H1 (cell line): ENCODE measurements around the gene LRRK1. TPM values are rescaled to one million over a fixed set of nuclear protein-coding genes. Genes with fewer than 3 reads are reported as not detected.

ENCODE experiments used
- CTCF ChIA-PET: fragments of 300-600 bp; sonication (Branson Sonifier 250); formaldehyde crosslinking; loops from one replicate; lab custom pipeline; 2021; ENCODE audit not compliant: partially characterized antibody; lab: Charles Lee
- POLR2A ChIA-PET: fragments of 300-600 bp; sonication (Branson Sonifier 250); formaldehyde crosslinking; loops from one replicate; lab custom pipeline; 2021; ENCODE audit warnings: inconsistent platforms; ENCODE audit not compliant: partially characterized antibody; lab: Charles Lee
- DNase-seq, 2 experiments: peaks; one replicate each; pipeline versions ENCODE4 v3.0.0 to v3.0.0-alpha.2; 2010 to 2022; ENCODE audit warnings: low spot score in 2 of 2, low read depth in 1 of 2, mixed read lengths in 1 of 2
- FAIRE-seq: peaks from 2 replicates; lab custom pipeline; 2011; peaks lifted over from hg19 to GRCh38; lab: Jason Lieb, UNC
- H2AFZ ChIP-seq: 2 replicates; pipeline ENCODE4 v1.8.1; 2012; ENCODE audit warnings: low read length, inconsistent platforms
- H2AK5ac ChIP-seq: 2 replicates; pipeline ENCODE4 v1.6.1; 2013; ENCODE audit warnings: low read depth, low read length
- H2BK120ac ChIP-seq: replicated peaks from 2 replicates; pipeline ENCODE3; 2013; ENCODE audit warnings: low read depth, low read length, inconsistent platforms
- H2BK12ac ChIP-seq: 2 replicates; pipeline ENCODE4 v1.6.1; 2013; ENCODE audit warnings: low read depth, low read length
- H2BK15ac ChIP-seq: 2 replicates; pipeline ENCODE4 v1.6.1; 2013; ENCODE audit warnings: low read length
- H2BK20ac ChIP-seq: 2 replicates; pipeline ENCODE4 v1.6.1; 2013; ENCODE audit warnings: low read length
- H2BK5ac ChIP-seq: 2 replicates; pipeline ENCODE4 v1.6.1; 2013; ENCODE audit warnings: low read depth, low read length
- H3K14ac ChIP-seq: 2 replicates; pipeline ENCODE4 v1.6.1; 2013; ENCODE audit warnings: inconsistent platforms; ENCODE audit not compliant: insufficient read length
- H3K18ac ChIP-seq: 2 replicates; pipeline ENCODE4 v1.6.1; 2013; ENCODE audit warnings: low read length; ENCODE audit errors: extremely low read depth
- H3K23ac ChIP-seq: 2 replicates; pipeline ENCODE4 v1.6.1; 2013; ENCODE audit warnings: inconsistent platforms; ENCODE audit not compliant: insufficient read length
- H3K23me2 ChIP-seq: 2 replicates; pipeline ENCODE4 v1.6.1; 2013; ENCODE audit warnings: low read depth, low read length
- H3K27ac ChIP-seq: 2 replicates; pipeline ENCODE4 v1.6.1; 2011; ENCODE audit warnings: low read depth, low read length, inconsistent platforms
- H3K27me3 ChIP-seq, 4 experiments: replicated peaks in 1 of 4; 1 replicate in 1 of 4; 2 replicates in 3 of 4; pipeline versions ENCODE4 v1.6.1 to v1.8.1; 2011 to 2013; ENCODE audit warnings: low read length in 3 of 4, mild to moderate bottlenecking in 3 of 4, inconsistent platforms in 2 of 4, mixed read lengths in 2 of 4, moderate library complexity in 1 of 4; ENCODE audit not compliant: control insufficient read depth in 3 of 4, insufficient read depth in 3 of 4; ENCODE audit errors: extremely low read depth in 1 of 4
- H3K36me3 ChIP-seq, 4 experiments: 2 replicates each; pipeline versions ENCODE4 v1.6.1 to v1.8.1; 2011 to 2013; ENCODE audit warnings: mild to moderate bottlenecking in 4 of 4, low read length in 3 of 4, moderate library complexity in 2 of 4, control low read depth in 1 of 4, inconsistent platforms in 1 of 4; ENCODE audit not compliant: insufficient read depth in 4 of 4, control insufficient read depth in 2 of 4
- H3K4ac ChIP-seq: replicated peaks from 2 replicates; pipeline ENCODE3; 2013; ENCODE audit warnings: low read length, low read depth, mixed read lengths, inconsistent platforms; ENCODE audit not compliant: insufficient read length
- H3K4me1 ChIP-seq, 4 experiments: replicated peaks in 1 of 4; 1 replicate in 1 of 4; 2 replicates in 3 of 4; pipeline versions ENCODE4 v1.6.1 to v1.8.1; 2011 to 2013; ENCODE audit warnings: low read length in 3 of 4, inconsistent platforms in 2 of 4, mixed read lengths in 1 of 4; ENCODE audit not compliant: insufficient read depth in 4 of 4, control insufficient read depth in 3 of 4
- H3K4me2 ChIP-seq, 2 experiments: 2 replicates each; pipeline versions ENCODE4 v1.6.1 to v1.8.1; 2011 to 2013; ENCODE audit warnings: low read depth in 2 of 2, low read length in 2 of 2, control low read depth in 1 of 2, inconsistent platforms in 1 of 2, mild to moderate bottlenecking in 1 of 2; ENCODE audit not compliant: insufficient read depth in 1 of 2
- H3K4me3 ChIP-seq, 4 experiments: fragments of 200-600, 300-600 bp in 1 of 4; sonication (generic), shearing (Covaris generic), sonication (Bioruptor Twin) in 1 of 4; 2 replicates each; pipeline versions ENCODE4 v1.5.1 to v1.8.1; 2011 to 2016; ENCODE audit warnings: low read length in 4 of 4, low read depth in 3 of 4, control low read depth in 2 of 4, inconsistent platforms in 2 of 4, mild to moderate bottlenecking in 2 of 4, mixed read lengths in 1 of 4, moderate library complexity in 1 of 4; ENCODE audit not compliant: insufficient read depth in 2 of 4; ENCODE audit errors: extremely low read depth in 1 of 4
- H3K56ac ChIP-seq: replicated peaks from 2 replicates; pipeline ENCODE3; 2013; ENCODE audit warnings: low read depth, mild to moderate bottlenecking, mixed read lengths, low read length, inconsistent platforms; ENCODE audit not compliant: insufficient read length
- H3K79me1 ChIP-seq: 2 replicates; pipeline ENCODE4 v1.6.1; 2013; ENCODE audit warnings: low read depth, low read length, control low read depth
- H3K79me2 ChIP-seq, 2 experiments: 2 replicates each; pipeline versions ENCODE4 v1.6.1 to v1.8.1; 2012 to 2013; ENCODE audit warnings: low read length in 2 of 2, mild to moderate bottlenecking in 2 of 2, inconsistent platforms in 1 of 2; ENCODE audit not compliant: insufficient read depth in 2 of 2, control insufficient read depth in 1 of 2
- H3K9ac ChIP-seq, 4 experiments: replicated peaks in 1 of 4; 1 replicate in 1 of 4; 2 replicates in 3 of 4; pipeline versions ENCODE4 v1.6.1 to v1.8.1; 2011 to 2013; ENCODE audit warnings: low read depth in 3 of 4, low read length in 3 of 4, control low read depth in 2 of 4, mild to moderate bottlenecking in 2 of 4, moderate library complexity in 2 of 4, inconsistent platforms in 1 of 4; ENCODE audit errors: extremely low read depth in 1 of 4
- H3K9me3 ChIP-seq, 2 experiments: 2 replicates each; pipeline versions ENCODE4 v1.6.1 to v1.8.1; 2012 to 2013; ENCODE audit warnings: mild to moderate bottlenecking in 2 of 2, moderate library complexity in 2 of 2, control low read depth in 1 of 2, inconsistent platforms in 1 of 2, low read depth in 1 of 2, low read length in 1 of 2, mixed read lengths in 1 of 2; ENCODE audit not compliant: insufficient read depth in 2 of 2
- H4K20me1 ChIP-seq, 2 experiments: replicated peaks in 1 of 2; 2 replicates each; pipeline versions ENCODE3 to v1.8.1; 2011 to 2013; ENCODE audit warnings: inconsistent platforms in 2 of 2, low read length in 2 of 2, mild to moderate bottlenecking in 1 of 2; ENCODE audit not compliant: insufficient read depth in 2 of 2, control insufficient read depth in 1 of 2
- H4K5ac ChIP-seq: 2 replicates; pipeline ENCODE4 v1.6.1; 2013; ENCODE audit warnings: low read length, low read depth, mixed read lengths, inconsistent platforms; ENCODE audit not compliant: insufficient read length
- H4K8ac ChIP-seq: 2 replicates; pipeline ENCODE4 v1.8.0; 2013; ENCODE audit warnings: mild to moderate bottlenecking, moderate library complexity, low read length, inconsistent platforms; ENCODE audit not compliant: insufficient read depth; ENCODE audit errors: extremely low read depth
- H4K91ac ChIP-seq: replicated peaks from 2 replicates; pipeline ENCODE3; 2013; ENCODE audit warnings: low read length, mixed read lengths, inconsistent platforms; ENCODE audit not compliant: insufficient read length
- BACH1 ChIP-seq: IDR thresholded peaks from 2 replicates; pipeline ENCODE4 v1.6.1; 2012; ENCODE audit warnings: low read length, improper control_type of control experiment
- BCL11A ChIP-seq, 2 experiments: IDR thresholded peaks; one replicate each; pipeline ENCODE4 v1.6.1; 2011; ENCODE audit warnings: low read depth in 2 of 2, low read length in 2 of 2, mild to moderate bottlenecking in 2 of 2
- CREB1 ChIP-seq: IDR thresholded peaks from 2 replicates; pipeline ENCODE4 v1.6.1; 2012; ENCODE audit warnings: inconsistent platforms
- EGR1 ChIP-seq: IDR thresholded peaks from 2 replicates; pipeline ENCODE4 v1.6.1; 2011; ENCODE audit warnings: low read depth, low read length, borderline replicate concordance
- EP300 ChIP-seq, 2 experiments: IDR thresholded peaks; 1 replicate in 1 of 2; 2 replicates in 1 of 2; pipeline ENCODE4 v1.6.1; 2011 to 2012; ENCODE audit warnings: low read depth in 2 of 2, low read length in 2 of 2, mild to moderate bottlenecking in 2 of 2, borderline replicate concordance in 1 of 2, inconsistent platforms in 1 of 2, moderate library complexity in 1 of 2
- EZH2 ChIP-seq: fragments of 200-600 bp; sonication (generic); IDR thresholded peaks from 2 replicates; pipeline ENCODE4 v1.7.1; 2012; ENCODE audit warnings: low read depth, mild to moderate bottlenecking, moderate library complexity, low read length, inconsistent platforms; ENCODE audit not compliant: severe bottlenecking
- KDM4A ChIP-seq: IDR thresholded peaks from one replicate; pipeline ENCODE4 v1.7.1; 2012; ENCODE audit warnings: low read depth, mild to moderate bottlenecking, moderate library complexity, low read length, inconsistent platforms; ENCODE audit not compliant: severe bottlenecking
- MAFK ChIP-seq: IDR thresholded peaks from 2 replicates; pipeline ENCODE4 v1.6.1; 2012; ENCODE audit warnings: low read depth, mild to moderate bottlenecking, improper control_type of control experiment, low read length
- RXRA ChIP-seq: IDR thresholded peaks from 2 replicates; pipeline ENCODE4 v1.6.1; 2011; ENCODE audit warnings: low read depth, mild to moderate bottlenecking, low read length, moderate library complexity; ENCODE audit not compliant: insufficient read depth
- TCF12 ChIP-seq: IDR thresholded peaks from 2 replicates; pipeline ENCODE4 v1.6.1; 2011; ENCODE audit warnings: low read depth, mild to moderate bottlenecking, low read length
- USF2 ChIP-seq: IDR thresholded peaks from 2 replicates; pipeline ENCODE4 v1.6.1; 2011; ENCODE audit warnings: low read length, improper control_type of control experiment
- whole genome bisulfite sequencing, 2 experiments: shearing (Covaris generic) in 1 of 2; methylation state at CpG; one replicate each; pipeline versions ENCODE4 v1.1.6 to v1.1.7; 2013 to 2015; ENCODE audit warnings: low lambda C conversion rate in 2 of 2, mixed read lengths in 2 of 2, inconsistent platforms in 1 of 2, low coverage in 1 of 2, missing lambda C conversion rate in 1 of 2; ENCODE audit not compliant: insufficient replicate concordance in 2 of 2, insufficient coverage in 1 of 2, insufficient read length in 1 of 2; ENCODE audit errors: extremely low coverage in 1 of 2, missing lambda C conversion rate in 1 of 2; 5-methylcytosine and 5-hydroxymethylcytosine counted together
- polyA plus RNA-seq, 7 experiments: library from polyadenylated mRNA; depleted of rRNA in 3 of 7; stranded (reverse) in 5 of 7; unstranded in 2 of 7; fragments of >200 nt in 5 of 7; fragments of 200-250 nt in 2 of 7; gene quantifications; 1 replicate in 5 of 7; 2 replicates in 1 of 7; 4 replicates in 1 of 7; pipeline versions ENCODE4 v1.2.1 to v1.2.3, GENCODE V29; 2011 to 2013; ENCODE audit warnings: missing spikeins in 2 of 7, mixed read lengths in 2 of 7
- total RNA-seq: library from RNA; stranded (reverse); fragmentation: NEBNext Ultra II Directional; extraction: Animal tissue kit (Norgen Biotek cat#: 25700); gene quantifications from 2 replicates; pipeline ENCODE4 v1.2.1, GENCODE V29; 2021

LRRK1 gene
- total and polyA plus RNA-seq, 2 of the 8 experiments (the other 6 are each of a cell fraction or from before 2014, with no cell fraction given) = 1.2 to 3.6 TPM

GRCh38 chr15:100879464-100880138 lies 39.6 kb upstream of the LRRK1 start, which contains the start of gene ALDH1A3:
ALDH1A3 (plus strand) TSS chr15:100879831; CDS start chr15:100879908, 77 bp downstream.
- Histone ChIP-seq H4K91ac (no peak within 1 kb of the TSS), H3K23me2 (peaks cover 12% of the 10 kb centered on the region; the same call in 1 of the 2 replicates), H3K79me2 (no peaks in the 10 kb centered on the region), H2BK5ac (no peak within 1 kb of the TSS), H2BK20ac (no peak within 1 kb of the TSS), H3K4ac (no peak within 1 kb of the TSS), H4K8ac (peak within 1 kb of the TSS; percentile 29; the same call in 1 of the 2 replicates), H2AFZ (no peak within 1 kb of the TSS; the same call in 1 of the 2 replicates), H2BK12ac (0 out of 2 replicates have a peak within 1 kb of the TSS, but pooled peaks have one; percentile 17), H3K36me3 (no peaks in the 10 kb centered on the region; a peak in 1 of 8 replicates), H3K4me3 (peak within 1 kb of the TSS; percentile 37 to 59 (median 46)), H3K79me1 (no peaks in the 10 kb centered on the region), H3K9me3 (no peaks in the 10 kb centered on the region), H4K5ac (no peak within 1 kb of the TSS), H3K27ac (no peak within 1 kb of the TSS), H3K56ac (no peak within 1 kb of the TSS), H2BK120ac (no peak within 1 kb of the TSS), H2BK15ac (no peak within 1 kb of the TSS), H3K14ac (no peak within 1 kb of the TSS), H3K4me1 (peaks cover 0 to 13% (median 8%) of the 10 kb centered on the region in 4 experiments; a peak in 5 of 7 replicates), H3K4me2 (peak within 1 kb of the TSS; percentile 64 to 79), H3K18ac (peak within 1 kb of the TSS; percentile 71), H3K27me3 (peaks cover 16 to 52% (median 48%) of the 10 kb centered on the region in 4 experiments), H2AK5ac (no peak within 1 kb of the TSS), H4K20me1 (no peaks in the 10 kb centered on the region), H3K23ac (no peak within 1 kb of the TSS), H3K9ac (peak within 1 kb of the TSS in 1 of 4 experiments; percentile 63; a peak in 1 of 7 replicates)
- POLR2A ChIA-PET = interaction anchor here (2.0 kb wide), 1 partner anchor 10 kb away, joined by 4 read pairs; no protein-coding TSS in a partner anchor
- 0% methylated on average over 11 of the region's 93 CpGs; no CpG with 5 or more reads in 1 of the 2 experiments for WGBS, 2 experiments
- CTCF ChIA-PET = interaction anchor here (0.8 to 5.3 kb wide), 10 partner anchors 10 to 686 kb away, joined by 3 to 34 read pairs (median 4); partner anchors contain the start of gene LRRK1
- FAIRE-seq = no peak
- no peak for DNase-seq
- no peak for TF ChIP-seq RXRA
- TF ChIP-seq BCL11A (IDR thresholded peaks at IDR 0.05; ENCODE audit: low read depth in 2 of 2, low read length in 2 of 2) = no peak
- no peak for TF ChIP-seq USF2
- no peak for TF ChIP-seq CREB1
- TF ChIP-seq TCF12 = no peak
- no peak for TF ChIP-seq EGR1
- peak; percentile 79 for TF ChIP-seq KDM4A
- peak; percentile 17 for TF ChIP-seq EZH2
- no peak for TF ChIP-seq EP300 (IDR thresholded peaks at IDR 0.05; ENCODE audit: borderline replicate concordance in 1 of 2, low read depth in 2 of 2, low read length in 2 of 2)
- no peak for TF ChIP-seq MAFK
- no peak for TF ChIP-seq BACH1
